Heart left ventricle (tissue), 13 donors: ENCODE data around the gene OLA1.

Experiments
- POLR2A ChIP-seq, 2 donors: fragments of 450-650 bp; IDR thresholded peaks; one replicate each; pipeline ENCODE4 v1.6.1; 2017; ENCODE audit warnings: antibody characterized with exemption in 2 of 2, mild to moderate bottlenecking in 2 of 2, moderate library complexity in 2 of 2
- TF ChIP-seq, protein P1 (sequence below), 12 donors: fragments of 200-600 bp; sonication (generic) in 4 of 12; IDR thresholded peaks; one replicate each; pipeline versions ENCODE4 v1.5.0 to v1.8.0; 2018 to 2022; ENCODE audit warnings: antibody characterized with exemption in 12 of 12, mild to moderate bottlenecking in 5 of 12
- donor health status: ischemic (EF 13 %, LVEDD 7.1; RV severe dilation, severe dysfunction).
- donor health status: DM: no; HTN: yes; CAD: no.
- donor health status: DM: no; HTN: no; CAD: no.
- donor health status: ischemic (EF 25% LVEDD 6.9; RV normal size, moderate dysfunction).
- donor health status: ischemic (EF 25% LVEDD 5.7; RV mildly dilated, moderate dysfunction).
- donor health status: ischemic (EF 35%, LVEDD 5.7; RV mildly dilated, moderate dysfunction).
- donor health status: nonischemic (EF 11% LVEDD 7.7; RV severe dilation, severe dysfunction).
- donor health status: DM: yes; HTN: yes; CAD: no.
- donor health status: PGD.
- donor health status: ischemic (EF 29% LVEDD 5.4; RV normal size, mild dysfunction).
- donor health status: nonischemic (EF 23%, LVEDD 6.1; RV moderate dilation, normal function).

DNA sequence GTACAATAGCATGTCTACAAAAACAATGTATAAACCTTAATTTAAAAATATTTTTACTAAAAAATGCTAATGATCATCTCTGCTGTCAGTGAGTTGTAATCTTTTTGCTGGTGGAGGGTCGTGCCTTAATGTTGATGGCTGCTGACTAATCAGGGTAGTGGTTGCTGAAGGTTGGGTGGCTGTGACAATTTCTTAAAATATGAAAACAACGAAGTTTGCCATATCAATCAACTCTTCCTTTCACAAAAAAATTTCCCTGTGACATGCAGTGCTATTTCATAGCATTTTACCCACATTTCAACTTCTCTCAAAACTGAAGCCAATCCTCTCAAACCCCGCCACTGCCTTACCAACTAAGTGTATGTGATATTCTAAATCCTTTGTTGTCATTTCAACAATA, 112.4 kb downstream of the OLA1 start:
- TF ChIP-seq, protein P1, sequence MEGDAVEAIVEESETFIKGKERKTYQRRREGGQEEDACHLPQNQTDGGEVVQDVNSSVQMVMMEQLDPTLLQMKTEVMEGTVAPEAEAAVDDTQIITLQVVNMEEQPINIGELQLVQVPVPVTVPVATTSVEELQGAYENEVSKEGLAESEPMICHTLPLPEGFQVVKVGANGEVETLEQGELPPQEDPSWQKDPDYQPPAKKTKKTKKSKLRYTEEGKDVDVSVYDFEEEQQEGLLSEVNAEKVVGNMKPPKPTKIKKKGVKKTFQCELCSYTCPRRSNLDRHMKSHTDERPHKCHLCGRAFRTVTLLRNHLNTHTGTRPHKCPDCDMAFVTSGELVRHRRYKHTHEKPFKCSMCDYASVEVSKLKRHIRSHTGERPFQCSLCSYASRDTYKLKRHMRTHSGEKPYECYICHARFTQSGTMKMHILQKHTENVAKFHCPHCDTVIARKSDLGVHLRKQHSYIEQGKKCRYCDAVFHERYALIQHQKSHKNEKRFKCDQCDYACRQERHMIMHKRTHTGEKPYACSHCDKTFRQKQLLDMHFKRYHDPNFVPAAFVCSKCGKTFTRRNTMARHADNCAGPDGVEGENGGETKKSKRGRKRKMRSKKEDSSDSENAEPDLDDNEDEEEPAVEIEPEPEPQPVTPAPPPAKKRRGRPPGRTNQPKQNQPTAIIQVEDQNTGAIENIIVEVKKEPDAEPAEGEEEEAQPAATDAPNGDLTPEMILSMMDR (IDR thresholded peaks at IDR 0.05): no peak
- no peak for TF ChIP-seq POLR2A (IDR thresholded peaks at IDR 0.05)
